H1 (cell line): ENCODE measurements around the gene MRPS2. TPM values are rescaled to one million over a fixed set of nuclear protein-coding genes. Genes with fewer than 3 reads are reported as not detected.

Source experiments
- CTCF ChIA-PET: fragments of 300-600 bp; sonication (Branson Sonifier 250); formaldehyde crosslinking; loops from one replicate; lab custom pipeline; 2021; ENCODE audit not compliant: partially characterized antibody; lab: Charles Lee
- POLR2A ChIA-PET: fragments of 300-600 bp; sonication (Branson Sonifier 250); formaldehyde crosslinking; loops from one replicate; lab custom pipeline; 2021; ENCODE audit warnings: inconsistent platforms; ENCODE audit not compliant: partially characterized antibody; lab: Charles Lee
- DNase-seq, 2 experiments: peaks; one replicate each; pipeline versions ENCODE4 v3.0.0 to v3.0.0-alpha.2; 2010 to 2022; ENCODE audit warnings: low spot score in 2 of 2, low read depth in 1 of 2, mixed read lengths in 1 of 2
- FAIRE-seq: peaks from 2 replicates; lab custom pipeline; 2011; peaks lifted over from hg19 to GRCh38; lab: Jason Lieb, UNC
- H2AFZ ChIP-seq: 2 replicates; pipeline ENCODE4 v1.8.1; 2012; ENCODE audit warnings: low read length, inconsistent platforms
- H2AK5ac ChIP-seq: 2 replicates; pipeline ENCODE4 v1.6.1; 2013; ENCODE audit warnings: low read depth, low read length
- H2BK120ac ChIP-seq: replicated peaks from 2 replicates; pipeline ENCODE3; 2013; ENCODE audit warnings: low read depth, low read length, inconsistent platforms
- H2BK12ac ChIP-seq: 2 replicates; pipeline ENCODE4 v1.6.1; 2013; ENCODE audit warnings: low read depth, low read length
- H2BK15ac ChIP-seq: 2 replicates; pipeline ENCODE4 v1.6.1; 2013; ENCODE audit warnings: low read length
- H2BK20ac ChIP-seq: 2 replicates; pipeline ENCODE4 v1.6.1; 2013; ENCODE audit warnings: low read length
- H2BK5ac ChIP-seq: 2 replicates; pipeline ENCODE4 v1.6.1; 2013; ENCODE audit warnings: low read depth, low read length
- H3K14ac ChIP-seq: 2 replicates; pipeline ENCODE4 v1.6.1; 2013; ENCODE audit warnings: inconsistent platforms; ENCODE audit not compliant: insufficient read length
- H3K18ac ChIP-seq: 2 replicates; pipeline ENCODE4 v1.6.1; 2013; ENCODE audit warnings: low read length; ENCODE audit errors: extremely low read depth
- H3K23ac ChIP-seq: 2 replicates; pipeline ENCODE4 v1.6.1; 2013; ENCODE audit warnings: inconsistent platforms; ENCODE audit not compliant: insufficient read length
- H3K23me2 ChIP-seq: 2 replicates; pipeline ENCODE4 v1.6.1; 2013; ENCODE audit warnings: low read depth, low read length
- H3K27ac ChIP-seq: 2 replicates; pipeline ENCODE4 v1.6.1; 2011; ENCODE audit warnings: low read depth, low read length, inconsistent platforms
- H3K27me3 ChIP-seq, 4 experiments: replicated peaks in 1 of 4; 1 replicate in 1 of 4; 2 replicates in 3 of 4; pipeline versions ENCODE4 v1.6.1 to v1.8.1; 2011 to 2013; ENCODE audit warnings: low read length in 3 of 4, mild to moderate bottlenecking in 3 of 4, inconsistent platforms in 2 of 4, mixed read lengths in 2 of 4, moderate library complexity in 1 of 4; ENCODE audit not compliant: control insufficient read depth in 3 of 4, insufficient read depth in 3 of 4; ENCODE audit errors: extremely low read depth in 1 of 4
- H3K36me3 ChIP-seq, 4 experiments: 2 replicates each; pipeline versions ENCODE4 v1.6.1 to v1.8.1; 2011 to 2013; ENCODE audit warnings: mild to moderate bottlenecking in 4 of 4, low read length in 3 of 4, moderate library complexity in 2 of 4, control low read depth in 1 of 4, inconsistent platforms in 1 of 4; ENCODE audit not compliant: insufficient read depth in 4 of 4, control insufficient read depth in 2 of 4
- H3K4ac ChIP-seq: replicated peaks from 2 replicates; pipeline ENCODE3; 2013; ENCODE audit warnings: low read length, low read depth, mixed read lengths, inconsistent platforms; ENCODE audit not compliant: insufficient read length
- H3K4me1 ChIP-seq, 4 experiments: replicated peaks in 1 of 4; 1 replicate in 1 of 4; 2 replicates in 3 of 4; pipeline versions ENCODE4 v1.6.1 to v1.8.1; 2011 to 2013; ENCODE audit warnings: low read length in 3 of 4, inconsistent platforms in 2 of 4, mixed read lengths in 1 of 4; ENCODE audit not compliant: insufficient read depth in 4 of 4, control insufficient read depth in 3 of 4
- H3K4me2 ChIP-seq, 2 experiments: 2 replicates each; pipeline versions ENCODE4 v1.6.1 to v1.8.1; 2011 to 2013; ENCODE audit warnings: low read depth in 2 of 2, low read length in 2 of 2, control low read depth in 1 of 2, inconsistent platforms in 1 of 2, mild to moderate bottlenecking in 1 of 2; ENCODE audit not compliant: insufficient read depth in 1 of 2
- H3K4me3 ChIP-seq, 4 experiments: fragments of 200-600, 300-600 bp in 1 of 4; sonication (generic), shearing (Covaris generic), sonication (Bioruptor Twin) in 1 of 4; 2 replicates each; pipeline versions ENCODE4 v1.5.1 to v1.8.1; 2011 to 2016; ENCODE audit warnings: low read length in 4 of 4, low read depth in 3 of 4, control low read depth in 2 of 4, inconsistent platforms in 2 of 4, mild to moderate bottlenecking in 2 of 4, mixed read lengths in 1 of 4, moderate library complexity in 1 of 4; ENCODE audit not compliant: insufficient read depth in 2 of 4; ENCODE audit errors: extremely low read depth in 1 of 4
- H3K56ac ChIP-seq: replicated peaks from 2 replicates; pipeline ENCODE3; 2013; ENCODE audit warnings: low read depth, mild to moderate bottlenecking, mixed read lengths, low read length, inconsistent platforms; ENCODE audit not compliant: insufficient read length
- H3K79me1 ChIP-seq: 2 replicates; pipeline ENCODE4 v1.6.1; 2013; ENCODE audit warnings: low read depth, low read length, control low read depth
- H3K79me2 ChIP-seq, 2 experiments: 2 replicates each; pipeline versions ENCODE4 v1.6.1 to v1.8.1; 2012 to 2013; ENCODE audit warnings: low read length in 2 of 2, mild to moderate bottlenecking in 2 of 2, inconsistent platforms in 1 of 2; ENCODE audit not compliant: insufficient read depth in 2 of 2, control insufficient read depth in 1 of 2
- H3K9ac ChIP-seq, 4 experiments: replicated peaks in 1 of 4; 1 replicate in 1 of 4; 2 replicates in 3 of 4; pipeline versions ENCODE4 v1.6.1 to v1.8.1; 2011 to 2013; ENCODE audit warnings: low read depth in 3 of 4, low read length in 3 of 4, control low read depth in 2 of 4, mild to moderate bottlenecking in 2 of 4, moderate library complexity in 2 of 4, inconsistent platforms in 1 of 4; ENCODE audit errors: extremely low read depth in 1 of 4
- H3K9me3 ChIP-seq, 2 experiments: 2 replicates each; pipeline versions ENCODE4 v1.6.1 to v1.8.1; 2012 to 2013; ENCODE audit warnings: mild to moderate bottlenecking in 2 of 2, moderate library complexity in 2 of 2, control low read depth in 1 of 2, inconsistent platforms in 1 of 2, low read depth in 1 of 2, low read length in 1 of 2, mixed read lengths in 1 of 2; ENCODE audit not compliant: insufficient read depth in 2 of 2
- H4K20me1 ChIP-seq, 2 experiments: replicated peaks in 1 of 2; 2 replicates each; pipeline versions ENCODE3 to v1.8.1; 2011 to 2013; ENCODE audit warnings: inconsistent platforms in 2 of 2, low read length in 2 of 2, mild to moderate bottlenecking in 1 of 2; ENCODE audit not compliant: insufficient read depth in 2 of 2, control insufficient read depth in 1 of 2
- H4K5ac ChIP-seq: 2 replicates; pipeline ENCODE4 v1.6.1; 2013; ENCODE audit warnings: low read length, low read depth, mixed read lengths, inconsistent platforms; ENCODE audit not compliant: insufficient read length
- H4K8ac ChIP-seq: 2 replicates; pipeline ENCODE4 v1.8.0; 2013; ENCODE audit warnings: mild to moderate bottlenecking, moderate library complexity, low read length, inconsistent platforms; ENCODE audit not compliant: insufficient read depth; ENCODE audit errors: extremely low read depth
- H4K91ac ChIP-seq: replicated peaks from 2 replicates; pipeline ENCODE3; 2013; ENCODE audit warnings: low read length, mixed read lengths, inconsistent platforms; ENCODE audit not compliant: insufficient read length
- ATF3 ChIP-seq: IDR thresholded peaks from 2 replicates; pipeline ENCODE4 v1.6.1; 2011; ENCODE audit warnings: low read depth, mild to moderate bottlenecking, low read length; ENCODE audit not compliant: insufficient read depth
- E2F6 ChIP-seq: IDR thresholded peaks from 2 replicates; pipeline ENCODE4 v1.6.1; 2012; ENCODE audit warnings: inconsistent platforms
- POLR2A ChIP-seq, 2 experiments: IDR thresholded peaks; 1 replicate in 1 of 2; 2 replicates in 1 of 2; pipeline ENCODE4 v1.6.1; 2011; ENCODE audit warnings: low read depth in 2 of 2, low read length in 2 of 2, mild to moderate bottlenecking in 2 of 2; ENCODE audit errors: control extremely low read depth in 1 of 2
- SIX5 ChIP-seq: IDR thresholded peaks from 2 replicates; pipeline ENCODE4 v1.6.1; 2011; ENCODE audit warnings: mild to moderate bottlenecking, low read depth, low read length
- WGBS, 2 experiments: shearing (Covaris generic) in 1 of 2; methylation state at CpG; one replicate each; pipeline versions ENCODE4 v1.1.6 to v1.1.7; 2013 to 2015; ENCODE audit warnings: low lambda C conversion rate in 2 of 2, mixed read lengths in 2 of 2, inconsistent platforms in 1 of 2, low coverage in 1 of 2, missing lambda C conversion rate in 1 of 2; ENCODE audit not compliant: insufficient replicate concordance in 2 of 2, insufficient coverage in 1 of 2, insufficient read length in 1 of 2; ENCODE audit errors: extremely low coverage in 1 of 2, missing lambda C conversion rate in 1 of 2; 5-methylcytosine and 5-hydroxymethylcytosine counted together
- polyA plus RNA-seq, 7 experiments: library from polyadenylated mRNA; depleted of rRNA in 3 of 7; stranded (reverse) in 5 of 7; unstranded in 2 of 7; fragments of >200 nt in 5 of 7; fragments of 200-250 nt in 2 of 7; gene quantifications; 1 replicate in 5 of 7; 2 replicates in 1 of 7; 4 replicates in 1 of 7; pipeline versions ENCODE4 v1.2.1 to v1.2.3, GENCODE V29; 2011 to 2013; ENCODE audit warnings: missing spikeins in 2 of 7, mixed read lengths in 2 of 7
- total RNA-seq: library from RNA; stranded (reverse); fragmentation: NEBNext Ultra II Directional; extraction: Animal tissue kit (Norgen Biotek cat#: 25700); gene quantifications from 2 replicates; pipeline ENCODE4 v1.2.1, GENCODE V29; 2021

The MRPS2 gene
- total and polyA plus RNA-seq, 2 of the 8 experiments (the other 6 are each of a cell fraction or from before 2014, with no cell fraction given): 78.6 to 476 TPM

- Histone ChIP-seq H3K4ac (no peak overlapping the region), H3K79me2 (no peaks in the 10 kb centered on the region), H2BK120ac (no peak overlapping the region), H4K8ac (no peak overlapping the region), H2BK5ac (no peak overlapping the region), H3K9me3 (no peaks in the 10 kb centered on the region), H2BK20ac (no peak overlapping the region), H3K79me1 (no peaks in the 10 kb centered on the region), H3K23me2 (no peaks in the 10 kb centered on the region), H4K91ac (no peak overlapping the region), H2BK12ac (no peak overlapping the region), H3K27ac (no peak overlapping the region), H3K23ac (no peak overlapping the region), H3K4me3 (no peak overlapping the region), H3K36me3 (peaks cover under 1 to 7% (median 3%) of the 10 kb centered on the region in 4 experiments; a peak in 4 of 8 replicates), H2AK5ac (no peak overlapping the region), H3K56ac (no peak overlapping the region), H3K27me3 (no peaks in the 10 kb centered on the region), H4K5ac (no peak overlapping the region), H3K4me2 (no peak overlapping the region), H3K9ac (no peak overlapping the region), H2BK15ac (no peak overlapping the region), H2AFZ (no peak overlapping the region), H3K14ac (no peak overlapping the region), H3K18ac (no peak overlapping the region), H3K4me1 (peaks cover 0 to 2% (median 0%) of the 10 kb centered on the region in 4 experiments; a peak in 1 of 7 replicates), H4K20me1 (peaks cover 0 to 2% of the 10 kb centered on the region in 2 experiments)
- TF ChIP-seq E2F6: peak; percentile 24; the same call in 1 of the 2 replicates
- no peak for TF ChIP-seq SIX5
- TF ChIP-seq ATF3: no peak
- TF ChIP-seq POLR2A (IDR thresholded peaks at IDR 0.05; ENCODE audit: control extremely low read depth in 1 of 2, low read depth in 2 of 2, low read length in 2 of 2): no peak
- POLR2A ChIA-PET: interaction anchor here (1.6 kb wide), 1 partner anchor 13 kb away, joined by 3 read pairs; no protein-coding TSS in a partner anchor
- CTCF ChIA-PET: interaction anchor here (0.6 to 2.7 kb wide), 2 partner anchors 12 to 1952 kb away, joined by 3 to 9 read pairs; no protein-coding TSS in a partner anchor
- WGBS, 2 experiments: 90% methylated on average over 27 of the region's 27 CpGs; no CpG with 5 or more reads in 1 of the 2 experiments
- FAIRE-seq: no peak
- DNase-seq: no peak
Measured at GRCh38 chr9:135492886-135493669, 7.4 kb upstream of the MRPS2 start.
